Keratinocyte (primary cell): Measurements from ENCODE around the gene BFSP2. TPM values are rescaled to one million over a fixed set of nuclear protein-coding genes. Genes with fewer than 3 reads are reported as not detected.

Experiments
- DNase-seq: peaks from one replicate; pipeline ENCODE4 v3.0.0-alpha.2; 2011; ENCODE audit warnings: low read depth, missing footprints, low spot score
- FAIRE-seq: peaks from 2 replicates; lab custom pipeline; 2011; peaks lifted over from hg19 to GRCh38; lab: Jason Lieb, UNC
- H2AFZ ChIP-seq: 2 replicates; pipeline ENCODE4 v1.6.0; 2012; ENCODE audit warnings: low read length, control low read depth, inconsistent platforms; ENCODE audit not compliant: control insufficient read depth
- H3K27ac ChIP-seq: 2 replicates; pipeline ENCODE4 v1.5.1; 2011; ENCODE audit warnings: low read length; ENCODE audit not compliant: control insufficient read depth, insufficient read depth
- H3K27me3 ChIP-seq: 3 replicates; pipeline ENCODE4 v1.6.0; 2011; ENCODE audit warnings: low read length; ENCODE audit not compliant: control insufficient read depth, insufficient read depth; ENCODE audit errors: extremely low read depth
- H3K36me3 ChIP-seq, 2 experiments: 2 replicates in 1 of 2; 3 replicates in 1 of 2; pipeline ENCODE4 v1.5.1; 2011; ENCODE audit warnings: low read length in 2 of 2, mild to moderate bottlenecking in 1 of 2; ENCODE audit not compliant: control insufficient read depth in 2 of 2, insufficient read depth in 2 of 2; ENCODE audit errors: extremely low read depth in 1 of 2
- H3K4me1 ChIP-seq: 3 replicates; pipeline ENCODE4 v1.5.1; 2011; ENCODE audit warnings: low read length; ENCODE audit not compliant: control insufficient read depth, insufficient read depth; ENCODE audit errors: extremely low read depth
- H3K4me2 ChIP-seq: 3 replicates; pipeline ENCODE4 v1.6.0; 2011; ENCODE audit warnings: low read depth, low read length; ENCODE audit not compliant: control insufficient read depth, insufficient read depth; ENCODE audit errors: extremely low read depth
- H3K4me3 ChIP-seq, 3 experiments: fragments of 200-600 bp in 1 of 3; sonication (generic) in 1 of 3; 2 replicates in 2 of 3; 3 replicates in 1 of 3; pipeline ENCODE4 v1.5.1; 2011 to 2016; ENCODE audit warnings: low read length in 3 of 3, mild to moderate bottlenecking in 3 of 3, control low read depth in 2 of 3, inconsistent platforms in 1 of 3, low read depth in 1 of 3, mixed read lengths in 1 of 3, mixed run types in 1 of 3, moderate library complexity in 1 of 3; ENCODE audit not compliant: control insufficient read depth in 2 of 3, insufficient read depth in 2 of 3; ENCODE audit errors: extremely low read depth in 1 of 3
- H3K79me2 ChIP-seq: 2 replicates; pipeline ENCODE4 v1.6.0; 2012; ENCODE audit warnings: low read length; ENCODE audit not compliant: control insufficient read depth, insufficient read depth
- H3K9ac ChIP-seq: 3 replicates; pipeline ENCODE4 v1.6.0; 2011; ENCODE audit warnings: low read length; ENCODE audit not compliant: control insufficient read depth, insufficient read depth; ENCODE audit errors: extremely low read depth
- H3K9me1 ChIP-seq: 3 replicates; pipeline ENCODE4 v1.6.0; 2011; ENCODE audit warnings: low read length; ENCODE audit not compliant: control insufficient read depth, insufficient read depth; ENCODE audit errors: extremely low read depth
- H3K9me3 ChIP-seq: 2 replicates; pipeline ENCODE4 v1.5.1; 2012; ENCODE audit warnings: low read depth, low read length; ENCODE audit not compliant: control insufficient read depth
- H4K20me1 ChIP-seq: 3 replicates; pipeline ENCODE4 v1.6.0; 2011; ENCODE audit warnings: low read length; ENCODE audit not compliant: control insufficient read depth, insufficient read depth; ENCODE audit errors: extremely low read depth
- CTCF ChIP-seq, 3 experiments: IDR thresholded peaks in 1 of 3; conservative IDR thresholded peaks in 1 of 3; optimal IDR thresholded peaks in 1 of 3; 2 replicates in 2 of 3; 3 replicates in 1 of 3; pipeline versions ENCODE3 to v1.5.1; 2011; ENCODE audit warnings: low read length in 3 of 3, mild to moderate bottlenecking in 3 of 3, moderate library complexity in 2 of 3, control low read depth in 1 of 3, inconsistent platforms in 1 of 3; ENCODE audit not compliant: insufficient read depth in 2 of 3; ENCODE audit errors: extremely low read depth in 1 of 3
- EZH2 ChIP-seq: IDR thresholded peaks from one replicate; pipeline ENCODE4 v1.6.1; 2012; ENCODE audit warnings: inconsistent platforms, mild to moderate bottlenecking, low read length, moderate library complexity
- dilution Hi-C: fragments of 300-500 bp; cut with MboI; formaldehyde crosslinking; loops from one replicate; pipeline ENCODE4 v1.7.0; 2020; ENCODE audit warnings: low sequenced_read_pairs; ENCODE audit not compliant: extremely low pct_ligation_motif_present
- polyA plus RNA-seq, 5 experiments: library from polyadenylated mRNA; depleted of rRNA in 3 of 5; stranded (reverse) in 3 of 5; stranded (forward) in 1 of 5; unstranded in 1 of 5; fragments of >200 nt; gene quantifications; 1 replicate in 1 of 5; 2 replicates in 3 of 5; 3 replicates in 1 of 5; pipeline versions ENCODE4 v1.2.1 to v1.2.3, GENCODE V29; 2011 to 2012; ENCODE audit warnings: missing spikeins in 2 of 5, low read depth in 1 of 5, low replicate concordance in 1 of 5

The BFSP2 gene
- polyA plus RNA-seq, 1 donor (not counting 4 experiments of a cell fraction or from before 2014, with no cell fraction given): not detected

DNA sequence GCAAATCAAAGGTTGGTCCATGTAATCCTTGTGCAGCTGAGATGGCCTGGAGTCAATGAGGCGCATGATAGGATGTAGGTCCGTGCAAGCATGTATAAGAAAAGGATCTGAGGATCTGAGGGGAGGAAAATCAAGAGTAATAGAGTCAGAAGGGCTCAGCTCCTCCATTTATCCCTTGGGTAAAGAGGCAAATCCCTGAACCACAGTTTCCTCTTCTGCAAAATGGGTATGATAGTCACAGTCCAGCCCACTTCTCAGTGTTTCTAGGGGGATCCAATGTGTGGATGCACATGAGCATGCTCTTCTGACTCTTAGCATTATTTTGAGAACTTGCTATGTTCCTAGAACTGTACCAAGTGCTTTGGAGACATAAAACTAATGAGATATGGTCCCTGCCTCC, 67.9 kb downstream of the BFSP2 start:
- Histone ChIP-seq H3K79me2 (no peaks in the 10 kb centered on the region), H3K27me3 (no peaks in the 10 kb centered on the region), H4K20me1 (no peaks in the 10 kb centered on the region), H3K4me1 (peaks cover 2% of the 10 kb centered on the region), H3K4me3 (no peak overlapping the region), H3K9ac (no peak overlapping the region), H2AFZ (no peak overlapping the region), H3K4me2 (no peak overlapping the region), H3K36me3 (no peaks in the 10 kb centered on the region), H3K9me3 (no peaks in the 10 kb centered on the region), H3K9me1 (no peaks in the 10 kb centered on the region), H3K27ac (no peak overlapping the region)
- DNase-seq: no peak
- TF ChIP-seq CTCF (optimal IDR thresholded peaks at IDR 0.05 in 1 of 3, IDR thresholded peaks at IDR 0.05 in 1 of 3, conservative IDR thresholded peaks at IDR 0.05 in 1 of 3; ENCODE audit: extremely low read depth in 1 of 3, insufficient read depth in 2 of 3, low read length in 3 of 3) (no peak), EZH2 (no peak)
- dilution Hi-C loops: no loop called here
- FAIRE-seq: no peak

DNA sequence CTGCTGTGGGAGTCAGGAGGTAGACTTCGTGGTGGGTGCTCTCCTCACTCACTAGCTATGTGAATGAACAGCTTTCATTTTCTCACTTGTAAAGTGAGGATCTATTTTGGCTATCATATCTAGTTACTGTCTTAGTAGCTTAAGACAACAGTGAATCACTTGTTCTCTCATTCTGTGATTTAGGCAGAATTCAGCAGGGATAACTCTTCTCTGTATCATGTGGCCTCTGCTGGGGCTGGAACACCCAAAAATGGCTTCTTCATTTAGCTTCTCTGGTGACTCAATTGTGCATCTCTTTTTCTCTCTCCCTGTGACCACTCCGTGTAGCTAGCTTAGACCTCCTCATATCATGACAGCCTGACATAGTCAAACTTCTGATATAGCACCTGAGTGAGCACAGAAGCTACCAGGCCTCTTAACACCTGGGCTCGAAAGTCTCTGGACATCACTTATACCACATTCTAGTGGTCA, 68.4 kb downstream of the BFSP2 start:
- H3K4me2 ChIP-seq: no peak overlapping the region
- dilution Hi-C loops: no loop called here

More for the DNA sequence above, 68.4 kb downstream of the BFSP2 start:
- no peak overlapping the region for H3K9ac ChIP-seq
- TF ChIP-seq EZH2: no peak
- TF ChIP-seq CTCF (optimal IDR thresholded peaks at IDR 0.05 in 1 of 3, IDR thresholded peaks at IDR 0.05 in 1 of 3, conservative IDR thresholded peaks at IDR 0.05 in 1 of 3; ENCODE audit: extremely low read depth in 1 of 3, insufficient read depth in 2 of 3, low read length in 3 of 3): no peak
- H3K4me1 ChIP-seq: peaks cover 2% of the 10 kb centered on the region
- H3K27me3 ChIP-seq: no peaks in the 10 kb centered on the region
- H3K27ac ChIP-seq: no peak overlapping the region
- H3K9me1 ChIP-seq: no peaks in the 10 kb centered on the region
- no peaks in the 10 kb centered on the region for H3K9me3 ChIP-seq
- FAIRE-seq (no peak), DNase-seq (no peak)
- no peaks in the 10 kb centered on the region for H3K36me3 ChIP-seq
- H2AFZ ChIP-seq: no peak overlapping the region
- no peaks in the 10 kb centered on the region for H3K79me2 ChIP-seq
- H4K20me1 ChIP-seq: no peaks in the 10 kb centered on the region
- H3K4me3 ChIP-seq: no peak overlapping the region
